Esophagus (tissue), 2 donors: Measurements from ENCODE around the gene FGGY. TPM values are rescaled to one million over a fixed set of nuclear protein-coding genes. Genes with fewer than 3 reads are reported as not detected.

Experiments
- H3K27ac ChIP-seq, 2 donors: one replicate each; pipeline ENCODE4 v1.5.1; 2013; ENCODE audit warnings: low read depth in 2 of 2, mild to moderate bottlenecking in 2 of 2, inconsistent platforms in 1 of 2, low read length in 1 of 2, moderate library complexity in 1 of 2
- H3K27me3 ChIP-seq, 2 donors: one replicate each; pipeline ENCODE4 v1.6.1; 2013; ENCODE audit warnings: low read length in 2 of 2, control low read depth in 1 of 2, mild to moderate bottlenecking in 1 of 2; ENCODE audit not compliant: insufficient read depth in 2 of 2, control insufficient read depth in 1 of 2
- H3K36me3 ChIP-seq, 2 donors: one replicate each; pipeline ENCODE4 v1.6.1; 2013; ENCODE audit warnings: low read length in 1 of 2; ENCODE audit not compliant: control insufficient read depth in 2 of 2, insufficient read depth in 2 of 2
- H3K4me1 ChIP-seq, 2 donors: one replicate each; pipeline ENCODE4 v1.6.1; 2013; ENCODE audit warnings: low read length in 1 of 2; ENCODE audit not compliant: control insufficient read depth in 2 of 2, insufficient read depth in 2 of 2
- H3K4me3 ChIP-seq, 2 donors: one replicate each; pipeline ENCODE4 v1.5.1; 2013; ENCODE audit warnings: low read length in 2 of 2, mild to moderate bottlenecking in 2 of 2, low read depth in 1 of 2, moderate library complexity in 1 of 2
- H3K9me3 ChIP-seq, 2 donors: one replicate each; pipeline ENCODE4 v1.6.1; 2013; ENCODE audit warnings: mild to moderate bottlenecking in 2 of 2, low read depth in 1 of 2, low read length in 1 of 2, moderate library complexity in 1 of 2; ENCODE audit not compliant: control insufficient read depth in 2 of 2, insufficient read depth in 1 of 2
- WGBS, 2 donors: extraction: QIAGEN DNeasy Blood & Tissue Kit; methylation state at CpG; one replicate each; pipeline ENCODE4 v1.1.7; 2013; 5-methylcytosine and 5-hydroxymethylcytosine counted together
- polyA plus RNA-seq, 2 donors: library from polyadenylated mRNA; stranded (reverse); fragments of 200-250 nt; gene quantifications; one replicate each; pipeline ENCODE4 v1.2.3, GENCODE V29; 2013
- donor health status: healthy with polysubstance abuse.
- donor health status: Bipolar disorder and iron deficiency.

Gene FGGY
- polyA plus RNA-seq, 2 donors, result 2.4 to 4.4 TPM

- H3K36me3 ChIP-seq, result no peaks in the 10 kb centered on the region
- no peaks in the 10 kb centered on the region for H3K27me3 ChIP-seq
- no peak overlapping the region for H3K27ac ChIP-seq
- no peaks in the 10 kb centered on the region for H3K4me1 ChIP-seq
- 74 to 75% methylated on average over 4 of the region's 4 CpGs for WGBS, 2 donors
- no peaks in the 10 kb centered on the region for H3K9me3 ChIP-seq
- H3K4me3 ChIP-seq, result no peak overlapping the region
These were observed 31.3 kb upstream of the FGGY start for GRCh38 chr1:59265622-59266021.

- H3K9me3 ChIP-seq, result no peaks in the 10 kb centered on the region
- 71 to 74% methylated on average over 4 of the region's 4 CpGs for WGBS, 2 donors
These were observed 30.5 kb upstream of the FGGY start for GRCh38 chr1:59266180-59266926.

GRCh38 chr1:59266927-59267293 is 30.0 kb upstream of the FGGY start:
- no peaks in the 10 kb centered on the region for H3K4me1 ChIP-seq
- no peaks in the 10 kb centered on the region for H3K9me3 ChIP-seq
- no peaks in the 10 kb centered on the region for H3K27me3 ChIP-seq
- no peak overlapping the region for H3K4me3 ChIP-seq
- no peak overlapping the region for H3K27ac ChIP-seq
- no peaks in the 10 kb centered on the region for H3K36me3 ChIP-seq

More at GRCh38 chr1:59266180-59266926, 30.5 kb upstream of the FGGY start:
- Histone ChIP-seq H3K27me3 (no peaks in the 10 kb centered on the region), H3K4me3 (no peak overlapping the region), H3K27ac (no peak overlapping the region), H3K36me3 (no peaks in the 10 kb centered on the region), H3K4me1 (no peaks in the 10 kb centered on the region)

GRCh38 chr1:59268406-59268805 is 28.5 kb upstream of the FGGY start:
- Histone ChIP-seq H3K27me3 (no peaks in the 10 kb centered on the region), H3K9me3 (no peaks in the 10 kb centered on the region), H3K36me3 (no peaks in the 10 kb centered on the region), H3K4me1 (no peaks in the 10 kb centered on the region), H3K27ac (no peak overlapping the region), H3K4me3 (no peak overlapping the region)
- WGBS, 2 donors, result 89 to 91% methylated on average over 1 of the region's 1 CpG

GRCh38 chr1:59271561-59272260 is 25.2 kb upstream of the FGGY start:
- WGBS, 2 donors, result 82 to 90% methylated on average over 2 of the region's 2 CpGs
- no peak overlapping the region for H3K4me3 ChIP-seq
- no peaks in the 10 kb centered on the region for H3K4me1 ChIP-seq
- no peaks in the 10 kb centered on the region for H3K9me3 ChIP-seq
- no peaks in the 10 kb centered on the region for H3K36me3 ChIP-seq
- H3K27me3 ChIP-seq, result no peaks in the 10 kb centered on the region
- H3K27ac ChIP-seq, result no peak overlapping the region

GRCh38 chr1:59272507-59272906 is 24.4 kb upstream of the FGGY start:
- no peaks in the 10 kb centered on the region for H3K9me3 ChIP-seq
- H3K36me3 ChIP-seq, result no peaks in the 10 kb centered on the region
- 55 to 62% methylated on average over 1 of the region's 1 CpG for WGBS, 2 donors
- H3K27me3 ChIP-seq, result no peaks in the 10 kb centered on the region
- no peak overlapping the region for H3K4me3 ChIP-seq
- H3K4me1 ChIP-seq, result no peaks in the 10 kb centered on the region
- no peak overlapping the region for H3K27ac ChIP-seq

GRCh38 chr1:59276439-59276851 is 20.4 kb upstream of the FGGY start:
- Histone ChIP-seq H3K27me3 (no peaks in the 10 kb centered on the region), H3K4me1 (no peaks in the 10 kb centered on the region), H3K36me3 (no peaks in the 10 kb centered on the region), H3K4me3 (no peak overlapping the region), H3K27ac (no peak overlapping the region), H3K9me3 (no peaks in the 10 kb centered on the region)
- WGBS, 2 donors, result 69 to 71% methylated on average over 3 of the region's 3 CpGs

GRCh38 chr1:59278780-59279354 is 18.0 kb upstream of the FGGY start:
- H3K4me1 ChIP-seq, result no peaks in the 10 kb centered on the region
- H3K27me3 ChIP-seq, result no peaks in the 10 kb centered on the region
- 94 to 98% methylated on average over 2 of the region's 2 CpGs for WGBS, 2 donors
- no peak overlapping the region for H3K4me3 ChIP-seq
- H3K36me3 ChIP-seq, result no peaks in the 10 kb centered on the region
- H3K9me3 ChIP-seq, result no peaks in the 10 kb centered on the region
- H3K27ac ChIP-seq, result no peak overlapping the region

- Histone ChIP-seq H3K27ac (no peak overlapping the region), H3K4me1 (no peaks in the 10 kb centered on the region), H3K9me3 (no peaks in the 10 kb centered on the region), H3K36me3 (no peaks in the 10 kb centered on the region), H3K4me3 (no peak overlapping the region), H3K27me3 (no peaks in the 10 kb centered on the region)
- 62 to 63% methylated on average over 5 of the region's 5 CpGs for WGBS, 2 donors
These were observed 17.2 kb upstream of the FGGY start for GRCh38 chr1:59279645-59280044.
